Gastrocnemius medialis (tissue), 4 donors: ENCODE measurements around the gene SGSM2. TPM values are rescaled to one million over a fixed set of nuclear protein-coding genes. Genes with fewer than 3 reads are reported as not detected.

ENCODE experiments used
- ATAC-seq, 2 donors: fragments of 150-250 bp; one replicate each; pipeline ENCODE4 v1.9.1; 2016
- DNase-seq, 2 donors: peaks; one replicate each; pipeline ENCODE4 v3.0.0-alpha.2; 2019
- H3K27ac ChIP-seq, 4 donors: fragments of 200-600 bp; sonication (generic); 1 replicate in 1 of 4; 2 replicates in 3 of 4; pipeline ENCODE4 v1.5.1; 2016 to 2018; ENCODE audit warnings: mild to moderate bottlenecking in 2 of 4, moderate library complexity in 1 of 4
- H3K27me3 ChIP-seq, 3 donors: fragments of 200-600 bp; sonication (generic) in 2 of 3; 1 replicate in 1 of 3; 2 replicates in 2 of 3; pipeline versions ENCODE4 v1.5.1 to v1.6.0; 2016 to 2019; ENCODE audit warnings: mild to moderate bottlenecking in 1 of 3, moderate library complexity in 1 of 3
- H3K36me3 ChIP-seq, 2 donors: fragments of 200-600 bp; sonication (generic) in 1 of 2; one replicate each; pipeline ENCODE4 v1.5.1; 2017 to 2018
- H3K4me1 ChIP-seq, 2 donors: fragments of 200-600 bp; sonication (generic) in 1 of 2; one replicate each; pipeline ENCODE4 v1.5.1; 2016 to 2017; ENCODE audit warnings: mild to moderate bottlenecking in 2 of 2
- H3K4me3 ChIP-seq, 4 donors: fragments of 200-600 bp; sonication (generic) in 3 of 4; 1 replicate in 1 of 4; 2 replicates in 3 of 4; pipeline ENCODE4 v1.5.1; 2016 to 2019; ENCODE audit warnings: mild to moderate bottlenecking in 2 of 4
- H3K9me3 ChIP-seq, 3 donors: fragments of 200-600 bp; sonication (generic) in 2 of 3; 1 replicate in 1 of 3; 2 replicates in 2 of 3; pipeline ENCODE4 v1.5.1; 2016 to 2019
- CTCF ChIP-seq, 5 experiments: fragments of 450-650 bp in 3 of 5; fragments of 200-600 bp in 2 of 5; sonication (generic) in 2 of 5; IDR thresholded peaks in 4 of 5; conservative IDR thresholded peaks in 1 of 5; 1 replicate in 4 of 5; 2 replicates in 1 of 5; pipeline ENCODE4 v1.5.1; 2016 to 2019; ENCODE audit warnings: antibody characterized with exemption in 5 of 5, mild to moderate bottlenecking in 3 of 5, moderate library complexity in 3 of 5
- POLR2A ChIP-seq, 2 donors: fragments of 450-650 bp; IDR thresholded peaks; one replicate each; pipeline ENCODE4 v1.6.1; 2017; ENCODE audit warnings: antibody characterized with exemption in 2 of 2, mild to moderate bottlenecking in 2 of 2, moderate library complexity in 2 of 2
- in situ Hi-C, 4 donors: fragments of 200-750 bp; cut with MboI; loops; one replicate each; pipeline versions ENCODE4 v1.15.0 to v1.8.0; 2017; ENCODE audit warnings: low sequenced_read_pairs in 4 of 4
- intact Hi-C: fragments of 100-400 bp; cut with DNase I; formaldehyde crosslinking; loops from one replicate; pipeline ENCODE4 v1.15.1; 2023; ENCODE audit warnings: low total_unique reads
- total RNA-seq, 4 donors: library from RNA; depleted of rRNA; stranded (reverse); fragments of >200 nt; gene quantifications; one replicate each; pipeline versions ENCODE4 v1.1.0 to v1.2.3, GENCODE V29; 2016

Gene SGSM2
- total RNA-seq, 4 donors from 2014 or later: 6.1 to 20.1 (median 9.6) TPM

DNA sequence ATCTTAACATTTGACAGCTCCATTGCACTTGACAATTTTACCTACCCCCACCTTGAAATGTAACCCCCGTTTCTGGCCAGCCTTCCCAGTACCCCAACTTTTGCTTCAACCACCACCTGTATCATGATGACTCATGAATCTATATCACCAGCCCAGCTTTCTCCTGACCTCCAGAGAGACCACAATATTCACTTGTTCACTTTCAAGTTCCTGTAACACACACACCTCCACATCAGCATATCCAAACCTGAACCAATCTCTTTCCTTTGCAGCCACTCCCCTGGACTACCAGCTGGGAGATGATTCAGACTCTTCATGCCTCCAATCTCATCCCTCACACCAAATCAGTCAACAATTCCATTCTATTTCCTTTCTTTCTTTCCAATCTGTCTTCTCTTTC lies 41.7 kb upstream of the SGSM2 start:
- no peak for TF ChIP-seq CTCF (IDR thresholded peaks at IDR 0.05 in 4 of 5, conservative IDR thresholded peaks at IDR 0.05 in 1 of 5)
- no peak for TF ChIP-seq POLR2A (IDR thresholded peaks at IDR 0.05)
- Histone ChIP-seq H3K27ac (no peak overlapping the region), H3K4me3 (no peak overlapping the region), H3K36me3 (peaks cover 0 to 87% of the 10 kb centered on the region in 2 donors), H3K4me1 (peaks cover 0 to 9% of the 10 kb centered on the region in 2 donors), H3K27me3 (no peaks in the 10 kb centered on the region), H3K9me3 (no peaks in the 10 kb centered on the region)
- intact Hi-C loops (no loop called here), in situ Hi-C loops (loop anchor here in 1 of 4 donors (25.0 kb wide), 1 partner anchor 408 kb away; no protein-coding TSS in a partner anchor)
- DNase-seq: no peak
- no peak for ATAC-seq

DNA sequence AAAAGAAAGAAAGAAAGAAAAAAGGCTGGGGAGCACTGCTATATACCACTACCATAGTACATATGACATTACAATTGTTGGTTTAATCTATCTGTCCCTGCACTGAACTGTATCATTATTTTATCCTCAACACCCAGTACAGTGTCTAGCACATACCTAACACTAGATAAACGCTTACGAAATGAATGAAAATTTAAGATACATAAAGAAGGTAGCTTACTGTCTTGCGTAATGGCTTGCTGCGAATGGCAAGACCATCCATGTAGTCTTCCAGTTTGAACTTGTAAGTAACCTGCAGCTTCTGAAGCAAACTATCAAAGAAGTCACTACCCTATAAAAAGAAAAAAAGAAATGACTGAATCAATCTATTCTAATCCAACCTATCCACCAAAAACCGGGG lies 40.3 kb upstream of the SGSM2 start:
- Histone ChIP-seq H3K4me1 (peaks cover 3 to 16% of the 10 kb centered on the region in 2 donors), H3K4me3 (no peak overlapping the region), H3K36me3 (peaks cover 0 to 73% of the 10 kb centered on the region in 2 donors), H3K9me3 (no peaks in the 10 kb centered on the region), H3K27ac (no peak overlapping the region), H3K27me3 (no peaks in the 10 kb centered on the region)
- intact Hi-C loops (no loop called here), in situ Hi-C loops (loop anchor here in 1 of 4 donors (25.0 kb wide), 1 partner anchor 410 kb away; no protein-coding TSS in a partner anchor)
- TF ChIP-seq CTCF (IDR thresholded peaks at IDR 0.05 in 4 of 5, conservative IDR thresholded peaks at IDR 0.05 in 1 of 5): no peak
- TF ChIP-seq POLR2A (IDR thresholded peaks at IDR 0.05): no peak
- no peak for DNase-seq
- no peak for ATAC-seq

GRCh38 chr17:2299136-2299535 lies 38.2 kb upstream of the SGSM2 start:
- no peaks in the 10 kb centered on the region for H3K27me3 ChIP-seq
- TF ChIP-seq POLR2A (IDR thresholded peaks at IDR 0.05) (no peak), CTCF (IDR thresholded peaks at IDR 0.05 in 4 of 5, conservative IDR thresholded peaks at IDR 0.05 in 1 of 5) (no peak)
- peaks cover 0 to 52% of the 10 kb centered on the region in 2 donors for H3K36me3 ChIP-seq
- ATAC-seq (no peak), DNase-seq (no peak)
- no peaks in the 10 kb centered on the region for H3K9me3 ChIP-seq
- intact Hi-C loops: no loop called here
- H3K27ac ChIP-seq: no peak overlapping the region
- peaks cover 11 to 21% of the 10 kb centered on the region in 2 donors for H3K4me1 ChIP-seq
- no peak overlapping the region for H3K4me3 ChIP-seq
- in situ Hi-C loops: loop anchor here in 1 of 4 donors (25.0 kb wide), 1 partner anchor 412 kb away; no protein-coding TSS in a partner anchor

DNA sequence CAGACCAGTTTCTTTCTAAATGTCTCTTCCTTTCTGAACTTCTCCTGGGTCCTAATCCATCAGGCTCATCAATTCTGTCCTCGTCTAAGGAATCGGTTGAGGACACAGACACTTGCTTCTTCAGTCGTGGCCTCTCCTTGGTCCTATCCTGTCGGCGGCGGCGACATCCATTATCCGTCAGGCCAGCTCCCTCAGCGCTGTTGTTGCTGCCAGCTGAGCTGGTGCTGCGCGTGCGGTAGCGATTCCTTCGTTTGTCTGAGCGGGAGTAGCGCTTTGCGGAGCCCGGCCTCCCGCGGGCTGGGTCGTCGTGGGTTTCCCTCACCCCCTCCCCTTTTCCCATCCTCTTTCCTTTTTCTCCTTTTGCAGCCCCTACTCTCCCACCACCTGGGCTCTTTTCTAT lies 37.5 kb upstream of the SGSM2 start:
- no peak for ATAC-seq
- peaks cover 11 to 21% of the 10 kb centered on the region in 2 donors for H3K4me1 ChIP-seq
- in situ Hi-C loops: loop anchor here in 1 of 4 donors (25.0 kb wide), 1 partner anchor 412 kb away; no protein-coding TSS in a partner anchor

More for the DNA sequence above, 37.5 kb upstream of the SGSM2 start:
- H3K27me3 ChIP-seq: no peaks in the 10 kb centered on the region
- H3K36me3 ChIP-seq: peaks cover 0 to 46% of the 10 kb centered on the region in 2 donors
- no peaks in the 10 kb centered on the region for H3K9me3 ChIP-seq
- no peak for DNase-seq
- TF ChIP-seq POLR2A (IDR thresholded peaks at IDR 0.05) (no peak), CTCF (IDR thresholded peaks at IDR 0.05 in 4 of 5, conservative IDR thresholded peaks at IDR 0.05 in 1 of 5) (no peak)
- no peak overlapping the region for H3K27ac ChIP-seq
- intact Hi-C loops: no loop called here
- no peak overlapping the region for H3K4me3 ChIP-seq
